Measurements from ENCODE around the gene AFDN. TPM values are rescaled to one million over a fixed set of nuclear protein-coding genes. Genes with fewer than 3 reads are reported as not detected.

The AFDN gene
- total RNA-seq, 3 donors from 2014 or later = 93.1 to 292 (median 170) TPM

DNA sequence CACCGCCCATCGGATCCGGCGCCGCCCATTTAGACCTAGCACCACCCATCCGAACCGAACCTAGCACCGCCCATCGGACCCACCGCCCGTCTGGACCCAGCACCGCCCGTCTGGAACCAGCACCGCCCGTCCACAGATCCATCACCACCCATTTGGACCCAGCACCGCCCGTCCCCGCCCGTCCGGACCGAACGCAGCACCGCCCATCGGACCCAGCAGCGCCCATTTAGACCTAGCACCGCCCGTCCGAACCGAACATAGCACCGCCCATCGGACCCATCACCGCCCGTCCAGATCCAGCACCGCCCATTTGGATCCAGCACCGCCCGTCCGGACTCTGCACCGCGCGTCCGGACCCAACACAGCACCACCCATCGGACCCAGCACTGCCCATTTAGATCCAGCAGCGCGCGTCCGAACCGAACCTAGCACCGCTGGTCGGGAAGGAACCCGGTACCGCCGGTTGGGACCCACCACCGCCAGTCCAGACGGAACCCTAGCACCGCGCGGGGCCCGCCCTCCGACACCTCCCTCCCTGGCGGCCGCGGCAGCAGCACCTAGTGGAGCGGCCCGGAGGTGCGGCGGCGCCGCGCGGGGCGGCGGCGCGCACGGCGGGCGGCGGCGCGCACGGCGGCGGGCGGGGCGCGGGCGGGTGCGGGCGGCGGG, 348 bp upstream of the AFDN start:
- Histone ChIP-seq H3K9me3 (no peaks in the 10 kb centered on the region), H3K4me3 (peak overlapping the region; percentile 61 to 86 (median 80)), H3K4me1 (peaks cover 0 to 6% of the 10 kb centered on the region in 2 donors), H3K27ac (peak overlapping the region; percentile 79 to 96), H3K36me3 (no peaks in the 10 kb centered on the region), H3K27me3 (no peaks in the 10 kb centered on the region)
- intact Hi-C loops (cut with DNase I; ENCODE audit: low total_unique reads) = loop anchor here (2.0 kb wide), 1 partner anchor 92 kb away; no protein-coding TSS in a partner anchor
- peak; percentile 66 to 78 for DNase-seq (ENCODE audit: low spot score in 2 of 2)
- TF ChIP-seq, protein P1, sequence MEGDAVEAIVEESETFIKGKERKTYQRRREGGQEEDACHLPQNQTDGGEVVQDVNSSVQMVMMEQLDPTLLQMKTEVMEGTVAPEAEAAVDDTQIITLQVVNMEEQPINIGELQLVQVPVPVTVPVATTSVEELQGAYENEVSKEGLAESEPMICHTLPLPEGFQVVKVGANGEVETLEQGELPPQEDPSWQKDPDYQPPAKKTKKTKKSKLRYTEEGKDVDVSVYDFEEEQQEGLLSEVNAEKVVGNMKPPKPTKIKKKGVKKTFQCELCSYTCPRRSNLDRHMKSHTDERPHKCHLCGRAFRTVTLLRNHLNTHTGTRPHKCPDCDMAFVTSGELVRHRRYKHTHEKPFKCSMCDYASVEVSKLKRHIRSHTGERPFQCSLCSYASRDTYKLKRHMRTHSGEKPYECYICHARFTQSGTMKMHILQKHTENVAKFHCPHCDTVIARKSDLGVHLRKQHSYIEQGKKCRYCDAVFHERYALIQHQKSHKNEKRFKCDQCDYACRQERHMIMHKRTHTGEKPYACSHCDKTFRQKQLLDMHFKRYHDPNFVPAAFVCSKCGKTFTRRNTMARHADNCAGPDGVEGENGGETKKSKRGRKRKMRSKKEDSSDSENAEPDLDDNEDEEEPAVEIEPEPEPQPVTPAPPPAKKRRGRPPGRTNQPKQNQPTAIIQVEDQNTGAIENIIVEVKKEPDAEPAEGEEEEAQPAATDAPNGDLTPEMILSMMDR (IDR thresholded peaks at IDR 0.05) = peak; percentile 49 to 67 (median 55)
- TF ChIP-seq POLR2AphosphoS5 (IDR thresholded peaks at IDR 0.05) (peak in 2 of 3 donors; percentile 48 to 51), POLR2A (IDR thresholded peaks at IDR 0.05) (no peak)

DNA sequence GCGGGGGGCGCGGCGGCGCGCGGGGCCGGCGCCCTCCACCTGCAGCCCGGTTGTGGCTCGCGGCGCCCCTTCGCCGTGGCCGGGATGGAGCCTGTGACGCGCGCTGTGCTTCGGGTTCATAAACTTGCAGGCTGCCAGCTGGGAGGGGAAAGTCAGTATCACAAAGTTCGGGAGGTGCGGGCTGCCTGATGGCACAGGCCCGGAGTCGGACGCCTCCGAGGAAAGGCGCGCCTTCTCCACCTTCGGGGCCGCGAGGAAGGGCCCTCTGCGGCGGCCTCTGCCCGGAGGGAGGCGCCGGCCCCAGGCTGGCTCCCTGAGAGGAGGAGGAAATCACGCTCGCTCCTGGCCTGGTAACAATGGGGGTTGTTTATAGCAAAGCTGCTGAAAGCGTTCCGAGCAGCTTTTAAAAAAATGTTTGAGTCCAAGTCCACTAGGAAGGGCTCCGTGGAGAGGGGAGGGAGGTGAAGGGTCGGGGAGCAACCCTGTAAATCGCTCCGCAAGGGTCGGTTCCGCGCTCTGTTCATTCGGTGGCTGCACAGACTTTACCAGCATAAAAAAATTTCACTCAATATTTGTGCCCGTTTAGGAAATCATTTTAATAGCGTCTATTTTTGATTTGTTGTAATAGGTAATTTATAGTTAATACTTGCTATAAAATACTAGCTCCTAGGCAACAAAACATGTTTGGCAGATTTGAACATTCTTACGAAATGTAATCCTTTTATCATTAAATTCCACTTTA, 1.0 kb downstream of the AFDN start:
- DNase-seq (ENCODE audit: low spot score in 2 of 2) = peak in 1 of 2 donors; percentile 49
- Histone ChIP-seq H3K4me1 (peaks cover 0 to 6% of the 10 kb centered on the region in 2 donors), H3K27me3 (no peaks in the 10 kb centered on the region), H3K4me3 (peak overlapping the region; percentile 61 to 86 (median 80)), H3K27ac (peak overlapping the region; percentile 91 to 96), H3K36me3 (no peaks in the 10 kb centered on the region), H3K9me3 (no peaks in the 10 kb centered on the region)
- TF ChIP-seq, protein P1 (IDR thresholded peaks at IDR 0.05) = no peak
- TF ChIP-seq POLR2AphosphoS5 (IDR thresholded peaks at IDR 0.05) (peak; percentile 23 to 49 (median 32)), POLR2A (IDR thresholded peaks at IDR 0.05) (no peak)
- intact Hi-C loops (cut with DNase I; ENCODE audit: low total_unique reads) = loop anchor here (1.0 to 2.0 kb wide), 2 partner anchors 93 to 333 kb away; no protein-coding TSS in a partner anchor

DNA sequence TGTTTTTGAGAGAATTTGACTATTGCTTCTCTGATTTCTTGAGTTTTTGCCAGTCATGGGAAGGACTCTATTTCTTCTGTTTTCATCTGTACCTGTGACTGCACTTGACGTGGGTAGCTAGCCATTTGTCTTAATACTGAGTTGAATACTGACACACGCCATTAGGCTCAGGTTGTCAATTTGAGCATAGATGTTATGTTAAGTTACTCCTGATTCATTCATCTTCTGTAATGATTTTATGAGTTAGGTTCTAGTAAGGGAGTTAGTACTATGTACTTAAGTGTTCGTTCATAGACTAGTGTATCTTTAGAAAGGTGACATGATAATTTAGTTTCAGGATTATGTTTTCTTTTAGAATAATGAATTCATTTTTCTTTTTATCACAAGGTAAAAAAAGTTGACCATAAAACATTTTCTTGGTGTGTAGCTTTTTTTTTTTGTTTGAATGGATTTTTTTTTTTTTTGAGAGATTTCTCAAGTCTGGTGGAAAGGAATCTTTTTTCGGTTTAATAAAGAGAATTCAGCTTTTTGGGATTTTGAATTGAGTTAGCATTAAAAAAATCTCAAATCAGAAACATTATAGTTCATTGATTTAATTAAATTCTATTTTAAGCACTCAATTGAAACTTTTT, 1.7 kb downstream of the AFDN start:
- peaks cover 0 to 6% of the 10 kb centered on the region in 2 donors for H3K4me1 ChIP-seq
- no peak for TF ChIP-seq POLR2AphosphoS5 (IDR thresholded peaks at IDR 0.05)
- TF ChIP-seq, protein P1 (IDR thresholded peaks at IDR 0.05) = peak in 1 of 3 donors; percentile 12
- no peaks in the 10 kb centered on the region for H3K36me3 ChIP-seq
- H3K27me3 ChIP-seq = no peaks in the 10 kb centered on the region
- H3K9me3 ChIP-seq = no peaks in the 10 kb centered on the region
- peak overlapping the region; percentile 91 to 96 for H3K27ac ChIP-seq
- DNase-seq (ENCODE audit: low spot score in 2 of 2) = no peak
- H3K4me3 ChIP-seq = peak overlapping the region; percentile 61 to 86 (median 80)
- intact Hi-C loops (cut with DNase I; ENCODE audit: low total_unique reads) = no loop called here

GRCh38 chr6:167829513-167829912, 2.8 kb downstream of the AFDN start:
- no peak overlapping the region for H3K27ac ChIP-seq
- intact Hi-C loops (cut with DNase I; ENCODE audit: low total_unique reads) = no loop called here

More at GRCh38 chr6:167829513-167829912, 2.8 kb downstream of the AFDN start:
- Histone ChIP-seq H3K4me1 (peaks cover 0 to 6% of the 10 kb centered on the region in 2 donors), H3K4me3 (no peak overlapping the region), H3K9me3 (no peaks in the 10 kb centered on the region), H3K36me3 (no peaks in the 10 kb centered on the region), H3K27me3 (no peaks in the 10 kb centered on the region)
- no peak for DNase-seq (ENCODE audit: low spot score in 2 of 2)
- TF ChIP-seq, protein P1 (IDR thresholded peaks at IDR 0.05) = no peak
- TF ChIP-seq POLR2A (IDR thresholded peaks at IDR 0.05) (no peak), POLR2AphosphoS5 (IDR thresholded peaks at IDR 0.05) (no peak)
